Mesendoderm (in vitro differentiated cells): ENCODE results near the gene GEMIN8.

Source experiments
- DNase-seq: peaks from one replicate; pipeline ENCODE4 v3.0.0; 2013
- H2AK5ac ChIP-seq: 2 replicates; pipeline ENCODE4 v1.6.1; 2013; ENCODE audit warnings: low read length, inconsistent platforms
- H2BK120ac ChIP-seq: 2 replicates; pipeline ENCODE4 v1.6.1; 2013; ENCODE audit warnings: low read depth, mild to moderate bottlenecking, low read length, moderate library complexity, mixed read lengths
- H2BK15ac ChIP-seq: replicated peaks from 2 replicates; pipeline ENCODE4 v1.6.1; 2013; ENCODE audit warnings: low read depth, mild to moderate bottlenecking, moderate library complexity
- H2BK5ac ChIP-seq: 2 replicates; pipeline ENCODE4 v1.6.1; 2013; ENCODE audit warnings: low read length, inconsistent platforms
- H3K18ac ChIP-seq: 2 replicates; pipeline ENCODE4 v1.6.1; 2013; ENCODE audit warnings: mild to moderate bottlenecking, low read length, mixed read lengths
- H3K23ac ChIP-seq: one replicate; pipeline ENCODE4 v1.6.1; 2013; ENCODE audit warnings: low read length
- H3K27ac ChIP-seq: 2 replicates; pipeline ENCODE4 v1.5.1; 2013; ENCODE audit warnings: low read depth, mild to moderate bottlenecking, inconsistent platforms, low read length, moderate library complexity
- H3K27me3 ChIP-seq: 2 replicates; pipeline ENCODE4 v1.6.1; 2013; ENCODE audit warnings: low read length, control low read depth, mild to moderate bottlenecking, inconsistent platforms; ENCODE audit not compliant: insufficient read depth, poor library complexity
- H3K36me3 ChIP-seq: 2 replicates; pipeline ENCODE4 v1.6.1; 2013; ENCODE audit warnings: low read length, inconsistent platforms; ENCODE audit not compliant: control insufficient read depth, insufficient read depth
- H3K4ac ChIP-seq: one replicate; pipeline ENCODE4 v1.6.1; 2013; ENCODE audit warnings: low read depth, mild to moderate bottlenecking, low read length, moderate library complexity
- H3K4me1 ChIP-seq: 2 replicates; pipeline ENCODE4 v1.6.1; 2013; ENCODE audit warnings: low read depth, low read length, inconsistent platforms; ENCODE audit not compliant: control insufficient read depth
- H3K4me2 ChIP-seq: 2 replicates; pipeline ENCODE4 v1.6.1; 2013; ENCODE audit warnings: low read length
- H3K4me3 ChIP-seq: 2 replicates; pipeline ENCODE4 v1.5.1; 2013; ENCODE audit warnings: mild to moderate bottlenecking, low read length
- H3K56ac ChIP-seq: one replicate; pipeline ENCODE4 v1.6.1; 2013; ENCODE audit warnings: low read length
- H3K79me1 ChIP-seq: 2 replicates; pipeline ENCODE4 v1.6.1; 2013; ENCODE audit warnings: low read length, inconsistent platforms
- H3K79me2 ChIP-seq: 2 replicates; pipeline ENCODE4 v1.6.1; 2013; ENCODE audit warnings: mild to moderate bottlenecking, low read length; ENCODE audit not compliant: control insufficient read depth, insufficient read depth
- H3K9ac ChIP-seq: 2 replicates; pipeline ENCODE4 v1.6.1; 2013; ENCODE audit warnings: low read length, inconsistent platforms
- H4K5ac ChIP-seq: one replicate; pipeline ENCODE4 v1.6.1; 2013; ENCODE audit warnings: low read length
- H4K8ac ChIP-seq: one replicate; pipeline ENCODE4 v1.6.1; 2013; ENCODE audit warnings: low read depth, mild to moderate bottlenecking, control low read depth, low read length, moderate library complexity
- WGBS: extraction: QIAGEN DNeasy Blood & Tissue Kit; methylation state at CpG from one replicate; pipeline ENCODE4 v1.1.7; 2013; ENCODE audit warnings: low lambda C conversion rate, missing lambda C conversion rate; ENCODE audit not compliant: insufficient coverage; ENCODE audit errors: extremely low coverage; 5-methylcytosine and 5-hydroxymethylcytosine counted together

The GEMIN8 gene

DNA sequence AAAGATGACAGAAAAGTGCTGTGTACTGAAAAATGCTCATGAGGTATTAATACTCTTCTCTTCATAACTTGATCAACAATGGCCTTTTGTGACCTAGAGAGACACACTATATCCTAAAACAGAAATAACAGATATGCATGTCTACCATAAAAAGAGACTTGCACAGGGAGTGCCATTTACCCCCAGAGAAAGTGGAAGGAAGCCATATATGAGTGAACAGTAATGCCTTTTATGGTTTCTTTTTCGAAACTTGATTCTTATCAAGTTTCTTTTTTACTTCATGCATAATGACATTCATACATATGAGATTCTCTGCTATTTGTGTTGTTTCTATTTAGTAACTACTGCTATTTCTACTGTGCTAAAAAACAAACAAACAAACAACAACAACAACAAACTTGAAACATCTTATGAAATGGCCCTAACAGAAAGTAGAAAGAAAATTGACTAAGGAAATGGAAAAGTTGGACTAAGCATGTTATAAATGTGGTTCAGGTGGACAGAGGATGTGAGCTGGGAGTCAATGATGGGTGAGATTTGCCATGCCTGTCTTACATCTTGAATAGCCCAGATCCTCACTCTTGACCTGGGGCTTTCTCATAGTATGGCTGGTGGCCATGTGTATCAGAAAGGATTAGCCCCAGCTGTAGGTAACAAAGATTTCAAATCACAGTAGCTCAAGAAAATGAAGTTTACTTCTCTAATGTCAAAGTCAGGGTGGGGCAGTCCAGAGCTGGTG lies 43.8 kb downstream of the GEMIN8 start:
- H3K79me2 ChIP-seq = no peaks in the 10 kb centered on the region
- H3K56ac ChIP-seq = no peak overlapping the region
- no peak overlapping the region for H4K5ac ChIP-seq
- no CpG with 5 or more reads among the region's 1 CpG for WGBS
- no peaks in the 10 kb centered on the region for H3K79me1 ChIP-seq
- no peaks in the 10 kb centered on the region for H3K4me1 ChIP-seq
- H3K23ac ChIP-seq = no peak overlapping the region
- H3K18ac ChIP-seq = no peak overlapping the region
- no peak overlapping the region for H3K4me3 ChIP-seq
- H2AK5ac ChIP-seq = no peak overlapping the region
- H4K8ac ChIP-seq = no peak overlapping the region
- H2BK15ac ChIP-seq = no peak overlapping the region
- no peak for DNase-seq
- no peaks in the 10 kb centered on the region for H3K27me3 ChIP-seq
- H3K9ac ChIP-seq = no peak overlapping the region
- H3K4ac ChIP-seq = no peak overlapping the region
- H2BK120ac ChIP-seq = no peak overlapping the region
- no peak overlapping the region for H3K4me2 ChIP-seq
- H3K27ac ChIP-seq = no peak overlapping the region
- no peaks in the 10 kb centered on the region for H3K36me3 ChIP-seq
- H2BK5ac ChIP-seq = no peak overlapping the region

DNA sequence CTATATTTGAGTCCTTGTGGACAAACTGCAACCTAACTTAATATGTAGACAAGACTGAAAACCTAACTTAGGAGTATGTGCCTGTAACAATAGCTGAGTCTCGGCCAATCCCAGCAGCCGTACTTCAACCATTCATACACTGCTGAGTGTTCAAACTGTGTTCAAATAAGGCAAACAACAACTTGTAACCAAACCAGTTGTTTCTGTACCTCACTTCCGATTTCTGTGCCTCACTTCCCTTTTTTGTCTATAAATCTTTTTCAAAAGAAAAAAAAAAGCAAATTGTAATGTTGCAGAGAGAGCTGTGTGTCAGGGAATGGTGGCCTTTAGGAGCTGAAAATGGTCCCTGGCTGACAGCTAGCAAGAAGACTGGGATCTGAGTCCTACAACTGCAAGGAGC lies 46.0 kb downstream of the GEMIN8 start:
- Histone ChIP-seq H3K79me1 (no peaks in the 10 kb centered on the region), H3K56ac (no peak overlapping the region), H3K4me1 (no peaks in the 10 kb centered on the region), H3K4me2 (no peak overlapping the region), H2BK15ac (no peak overlapping the region), H4K5ac (no peak overlapping the region), H3K18ac (no peak overlapping the region), H3K36me3 (no peaks in the 10 kb centered on the region), H2BK120ac (no peak overlapping the region), H3K4ac (no peak overlapping the region), H3K79me2 (no peaks in the 10 kb centered on the region), H4K8ac (no peak overlapping the region), H3K27ac (no peak overlapping the region), H2BK5ac (no peak overlapping the region), H2AK5ac (no peak overlapping the region), H3K23ac (no peak overlapping the region), H3K27me3 (no peaks in the 10 kb centered on the region), H3K9ac (no peak overlapping the region), H3K4me3 (no peak overlapping the region)
- no peak for DNase-seq
- WGBS = no CpG with 5 or more reads among the region's 3 CpGs

DNA sequence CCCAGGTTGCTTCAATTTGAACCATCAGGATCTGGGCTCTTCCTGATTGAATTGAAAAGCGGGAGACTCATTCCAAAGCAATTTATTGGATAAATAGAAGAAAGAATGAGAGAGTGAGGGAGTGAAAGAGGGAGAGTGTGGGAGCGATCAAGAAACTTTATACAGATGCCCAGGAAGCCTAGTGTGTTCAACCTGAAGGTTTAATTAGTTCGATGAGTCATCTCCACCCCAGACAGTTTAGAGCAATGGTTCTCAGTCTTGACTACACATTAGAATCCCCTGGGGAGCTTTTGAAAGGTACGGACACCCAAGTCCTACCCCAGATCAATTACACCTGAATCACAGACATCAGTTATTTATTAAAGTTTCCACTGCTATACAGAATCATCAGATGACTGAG lies 61.5 kb downstream of the GEMIN8 start:
- Histone ChIP-seq H3K4me3 (no peak overlapping the region), H3K36me3 (no peaks in the 10 kb centered on the region), H2BK15ac (no peak overlapping the region), H4K5ac (no peak overlapping the region), H3K27me3 (no peaks in the 10 kb centered on the region), H3K23ac (no peak overlapping the region), H3K79me1 (no peaks in the 10 kb centered on the region), H4K8ac (no peak overlapping the region), H3K56ac (no peak overlapping the region), H3K27ac (no peak overlapping the region), H2AK5ac (no peak overlapping the region), H3K4me2 (no peak overlapping the region), H3K4me1 (no peaks in the 10 kb centered on the region), H3K18ac (no peak overlapping the region), H2BK120ac (no peak overlapping the region), H3K4ac (no peak overlapping the region), H3K9ac (no peak overlapping the region), H2BK5ac (no peak overlapping the region), H3K79me2 (no peaks in the 10 kb centered on the region)
- WGBS = no CpG with 5 or more reads among the region's 4 CpGs
- DNase-seq = no peak

DNA sequence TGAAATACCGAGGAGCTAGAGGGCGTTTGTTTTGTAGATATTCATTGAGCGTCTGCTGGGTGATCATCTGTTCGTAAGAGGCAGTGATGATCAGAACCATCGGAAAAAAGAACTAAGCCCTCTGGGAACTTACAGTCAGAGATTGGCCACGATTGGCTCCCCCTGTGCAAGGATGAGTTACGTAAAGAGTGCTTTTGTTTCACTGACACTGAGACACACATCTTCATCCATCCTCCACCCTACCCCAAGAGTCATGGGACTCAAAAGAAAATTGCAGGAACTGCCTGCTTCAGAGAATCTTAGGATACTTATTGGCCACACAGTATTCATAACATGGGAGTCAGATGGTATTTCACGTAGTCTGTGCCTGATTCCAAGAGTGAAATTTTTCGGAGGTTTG lies 62.1 kb downstream of the GEMIN8 start:
- no CpG with 5 or more reads among the region's 9 CpGs for WGBS
- Histone ChIP-seq H3K4me3 (no peak overlapping the region), H4K8ac (no peak overlapping the region), H3K4me1 (no peaks in the 10 kb centered on the region), H4K5ac (no peak overlapping the region), H3K27me3 (no peaks in the 10 kb centered on the region), H3K9ac (no peak overlapping the region), H3K4ac (no peak overlapping the region), H2BK15ac (no peak overlapping the region), H3K79me1 (no peaks in the 10 kb centered on the region), H3K4me2 (no peak overlapping the region), H3K56ac (no peak overlapping the region), H3K36me3 (no peaks in the 10 kb centered on the region), H3K27ac (no peak overlapping the region), H3K23ac (no peak overlapping the region), H2BK120ac (no peak overlapping the region), H3K79me2 (no peaks in the 10 kb centered on the region), H2BK5ac (no peak overlapping the region), H3K18ac (no peak overlapping the region), H2AK5ac (no peak overlapping the region)
- DNase-seq = no peak

DNA sequence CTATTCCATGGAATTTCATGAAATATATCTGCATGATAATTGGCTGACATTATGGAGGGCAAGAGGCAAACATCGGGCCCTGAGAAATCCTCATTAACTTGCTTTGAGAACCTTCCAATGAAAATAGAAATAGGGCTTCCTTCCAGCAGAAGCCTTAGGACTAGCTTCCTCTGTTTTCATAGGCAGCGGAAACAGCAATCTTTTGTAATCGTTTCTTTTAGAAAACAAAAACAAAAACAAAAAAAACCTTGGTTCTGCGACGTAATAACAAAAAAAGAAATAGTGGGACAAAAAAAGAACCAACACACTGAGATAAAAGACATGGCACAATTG lies 62.9 kb downstream of the GEMIN8 start:
- no peak overlapping the region for H2BK5ac ChIP-seq
- no peak overlapping the region for H2AK5ac ChIP-seq
- no peak overlapping the region for H4K8ac ChIP-seq
- no peak overlapping the region for H3K4me3 ChIP-seq
- H3K4ac ChIP-seq = no peak overlapping the region
- DNase-seq = no peak
- H3K79me1 ChIP-seq = no peaks in the 10 kb centered on the region
- no peak overlapping the region for H3K56ac ChIP-seq
- no peaks in the 10 kb centered on the region for H3K36me3 ChIP-seq
- H3K27me3 ChIP-seq = no peaks in the 10 kb centered on the region
- H3K23ac ChIP-seq = no peak overlapping the region
- H4K5ac ChIP-seq = no peak overlapping the region
- H3K79me2 ChIP-seq = no peaks in the 10 kb centered on the region
- no peak overlapping the region for H3K9ac ChIP-seq
- H3K18ac ChIP-seq = no peak overlapping the region
- no peaks in the 10 kb centered on the region for H3K4me1 ChIP-seq
- WGBS = no CpG with 5 or more reads among the region's 5 CpGs
- no peak overlapping the region for H3K4me2 ChIP-seq
- no peak overlapping the region for H3K27ac ChIP-seq
- H2BK120ac ChIP-seq = no peak overlapping the region
- H2BK15ac ChIP-seq = no peak overlapping the region
